H9 (cell line): ENCODE data around the gene SIPA1. TPM values are rescaled to one million over a fixed set of nuclear protein-coding genes. Genes with fewer than 3 reads are reported as not detected.

Experiments
- DNase-seq: peaks from one replicate; pipeline ENCODE4 v3.0.0-alpha.2; 2017
- H2AFZ ChIP-seq: one replicate; pipeline ENCODE4 v1.6.1; 2013; ENCODE audit warnings: mild to moderate bottlenecking, low read length, control low read depth, moderate library complexity
- H2AK5ac ChIP-seq: 2 replicates; pipeline ENCODE4 v1.6.1; 2013; ENCODE audit warnings: low read length, control low read depth, mixed read lengths; ENCODE audit not compliant: insufficient read length
- H2BK120ac ChIP-seq: one replicate; pipeline ENCODE4 v1.6.1; 2013; ENCODE audit warnings: low read depth, mild to moderate bottlenecking, low read length, control low read depth, inconsistent platforms; ENCODE audit not compliant: poor library complexity, severe bottlenecking
- H2BK12ac ChIP-seq: 2 replicates; pipeline ENCODE4 v1.6.1; 2013; ENCODE audit warnings: low read length, control low read depth, mixed read lengths, low read depth; ENCODE audit not compliant: insufficient read length
- H2BK15ac ChIP-seq: 2 replicates; pipeline ENCODE4 v1.6.1; 2013; ENCODE audit warnings: low read depth, low read length, control low read depth
- H2BK20ac ChIP-seq: one replicate; pipeline ENCODE4 v1.6.1; 2013; ENCODE audit warnings: low read depth, mild to moderate bottlenecking, low read length, control low read depth, inconsistent platforms; ENCODE audit not compliant: poor library complexity, severe bottlenecking
- H2BK5ac ChIP-seq: 2 replicates; pipeline ENCODE4 v1.6.1; 2013; ENCODE audit warnings: low read length, control low read depth, mixed read lengths; ENCODE audit not compliant: insufficient read length
- H3K14ac ChIP-seq: 2 replicates; pipeline ENCODE4 v1.6.1; 2013; ENCODE audit warnings: low read length, control low read depth; ENCODE audit not compliant: insufficient read depth
- H3K18ac ChIP-seq: 2 replicates; pipeline ENCODE4 v1.6.1; 2013; ENCODE audit warnings: low read depth, mild to moderate bottlenecking, mixed read lengths, low read length, control low read depth; ENCODE audit not compliant: insufficient read length
- H3K23ac ChIP-seq: 2 replicates; pipeline ENCODE4 v1.6.1; 2013; ENCODE audit warnings: low read length, control low read depth, mixed read lengths, low read depth; ENCODE audit not compliant: insufficient read length
- H3K23me2 ChIP-seq: 2 replicates; pipeline ENCODE4 v1.6.1; 2013; ENCODE audit warnings: low read depth, mild to moderate bottlenecking, mixed read lengths, low read length, control low read depth; ENCODE audit not compliant: insufficient read length, poor library complexity, severe bottlenecking
- H3K27ac ChIP-seq: 2 replicates; pipeline ENCODE4 v1.5.1; 2013; ENCODE audit warnings: low read length, control low read depth, mixed read lengths, low read depth; ENCODE audit not compliant: insufficient read length
- H3K27me3 ChIP-seq: 2 replicates; pipeline ENCODE4 v1.6.1; 2013; ENCODE audit warnings: low read length, control low read depth, inconsistent platforms; ENCODE audit not compliant: insufficient read depth
- H3K4ac ChIP-seq: 2 replicates; pipeline ENCODE4 v1.6.1; 2013; ENCODE audit warnings: low read depth, mild to moderate bottlenecking, control low read depth, inconsistent platforms, low read length, moderate library complexity
- H3K4me1 ChIP-seq: 2 replicates; pipeline ENCODE4 v1.6.1; 2013; ENCODE audit warnings: low read length, control low read depth, inconsistent platforms; ENCODE audit not compliant: insufficient read depth
- H3K4me2 ChIP-seq: 2 replicates; pipeline ENCODE4 v1.6.1; 2013; ENCODE audit warnings: low read length, control low read depth, mixed read lengths; ENCODE audit not compliant: insufficient read length, insufficient read depth
- H3K56ac ChIP-seq: 2 replicates; pipeline ENCODE4 v1.6.1; 2013; ENCODE audit warnings: low read depth, mild to moderate bottlenecking, mixed read lengths, low read length, control low read depth; ENCODE audit not compliant: insufficient read length
- H3K79me1 ChIP-seq: 2 replicates; pipeline ENCODE4 v1.6.1; 2013; ENCODE audit warnings: low read depth, mild to moderate bottlenecking, moderate library complexity, low read length, control low read depth, inconsistent platforms; ENCODE audit not compliant: insufficient read depth, poor library complexity, severe bottlenecking
- H3K79me2 ChIP-seq: 2 replicates; pipeline ENCODE4 v1.6.1; 2013; ENCODE audit warnings: low read length, control low read depth, inconsistent platforms; ENCODE audit not compliant: insufficient read depth
- H3K9ac ChIP-seq: 2 replicates; pipeline ENCODE4 v1.6.1; 2013; ENCODE audit warnings: low read length, control low read depth, mixed read lengths; ENCODE audit not compliant: insufficient read length; ENCODE audit errors: extremely low read depth
- H3K9me3 ChIP-seq: one replicate; pipeline ENCODE4 v1.6.1; 2013; ENCODE audit warnings: low read depth, low read length, inconsistent platforms; ENCODE audit not compliant: control insufficient read depth
- H3T11ph ChIP-seq: one replicate; pipeline ENCODE4 v1.6.1; 2013; ENCODE audit warnings: mild to moderate bottlenecking, low read length, control low read depth, inconsistent platforms
- H4K20me1 ChIP-seq: one replicate; pipeline ENCODE4 v1.6.1; 2013; ENCODE audit not compliant: control insufficient read depth, insufficient read length, insufficient read depth
- H4K5ac ChIP-seq: 2 replicates; pipeline ENCODE4 v1.6.1; 2013; ENCODE audit warnings: low read depth, mild to moderate bottlenecking, mixed read lengths, low read length, control low read depth; ENCODE audit not compliant: insufficient read length
- H4K8ac ChIP-seq: replicated peaks from 2 replicates; pipeline ENCODE4 v1.6.1; 2013; ENCODE audit warnings: low read length, control low read depth, mixed read lengths, low read depth; ENCODE audit not compliant: insufficient read length
- H4K91ac ChIP-seq: 2 replicates; pipeline ENCODE4 v1.6.1; 2013; ENCODE audit warnings: low read depth, mild to moderate bottlenecking, moderate library complexity, mixed read lengths, low read length, control low read depth; ENCODE audit not compliant: insufficient read length
- H3K27ac Mint-ChIP-seq, 3 experiments: 2 replicates in 2 of 3; 3 replicates in 1 of 3; pipeline ENCODE4 v1.8.0; 2020 to 2021; ENCODE audit warnings: mixed read lengths in 3 of 3, mild to moderate bottlenecking in 1 of 3, moderate library complexity in 1 of 3
- H3K27me3 Mint-ChIP-seq: 2 replicates; pipeline ENCODE4 v1.8.0; 2021; ENCODE audit warnings: low read depth, mild to moderate bottlenecking, moderate library complexity, mixed read lengths
- H3K36me3 Mint-ChIP-seq, 3 experiments: 2 replicates in 2 of 3; 3 replicates in 1 of 3; pipeline ENCODE4 v1.8.0; 2020 to 2021; ENCODE audit warnings: low read depth in 3 of 3, mixed read lengths in 3 of 3; ENCODE audit not compliant: insufficient read depth in 1 of 3
- H3K4me1 Mint-ChIP-seq, 2 experiments: 2 replicates each; pipeline ENCODE4 v1.8.0; 2020; ENCODE audit warnings: mixed read lengths in 2 of 2
- H3K4me3 Mint-ChIP-seq, 2 experiments: 2 replicates in 1 of 2; 3 replicates in 1 of 2; pipeline ENCODE4 v1.8.0; 2020 to 2021; ENCODE audit warnings: mild to moderate bottlenecking in 2 of 2, mixed read lengths in 2 of 2, moderate library complexity in 1 of 2
- H3K9me3 Mint-ChIP-seq, 2 experiments: 2 replicates in 1 of 2; 3 replicates in 1 of 2; pipeline ENCODE4 v1.8.0; 2020; ENCODE audit warnings: mild to moderate bottlenecking in 2 of 2, mixed read lengths in 2 of 2, moderate library complexity in 1 of 2
- CTCF ChIP-seq: fragments of 200-600 bp; sonication (generic); conservative IDR thresholded peaks from 3 replicates; pipeline ENCODE4 v1.8.0; 2021; ENCODE audit warnings: antibody characterized with exemption, mild to moderate bottlenecking
- WGBS: extraction: QIAGEN DNeasy Blood & Tissue Kit; methylation state at CpG from one replicate; pipeline ENCODE4 v1.1.7; 2013; ENCODE audit warnings: missing lambda C conversion rate, low lambda C conversion rate, mixed read lengths; ENCODE audit not compliant: insufficient read length; ENCODE audit errors: extremely low coverage; 5-methylcytosine and 5-hydroxymethylcytosine counted together
- total RNA-seq: library from RNA; stranded (reverse); gene quantifications from 2 replicates; pipeline ENCODE4 v1.2.1, GENCODE V29; 2021

Gene SIPA1
- total RNA-seq, 1 experiment from 2014 or later, result 32.0 TPM

GRCh38 chr11:65620666-65621065 lies 17.2 kb upstream of the SIPA1 start:
- Histone ChIP-seq H2BK12ac (no peak overlapping the region), H3K18ac (no peak overlapping the region), H2BK120ac (no peak overlapping the region), H2BK5ac (no peak overlapping the region), H3K27me3 (no peaks in the 10 kb centered on the region), H3K79me2 (peaks cover 7% of the 10 kb centered on the region; the same call in 1 of the 2 replicates), H3K23me2 (peaks cover 5% of the 10 kb centered on the region), H3K27ac (no peak overlapping the region), H3K4me1 (no peaks in the 10 kb centered on the region; the same call in none of the 2 replicates), H4K91ac (no peak overlapping the region), H3K9me3 (no peaks in the 10 kb centered on the region), H3K23ac (no peak overlapping the region), H3K14ac (no peak overlapping the region), H2AFZ (no peak overlapping the region), H3K4me2 (no peak overlapping the region), H4K20me1 (no peaks in the 10 kb centered on the region), H2AK5ac (no peak overlapping the region), H3K4ac (no peak overlapping the region), H3K56ac (no peak overlapping the region), H2BK15ac (no peak overlapping the region), H3K79me1 (no peaks in the 10 kb centered on the region), H3K9ac (no peak overlapping the region), H2BK20ac (no peak overlapping the region), H4K5ac (no peak overlapping the region), H4K8ac (no peak overlapping the region), H3T11ph (no peak overlapping the region)
- peaks cover 8% of the 10 kb centered on the region in 2 experiments for H3K4me1 Mint-ChIP-seq
- peaks cover 22 to 65% (median 65%) of the 10 kb centered on the region in 3 experiments; a peak in 6 of 7 replicates for H3K36me3 Mint-ChIP-seq
- H3K4me3 Mint-ChIP-seq, result no peak overlapping the region
- no peaks in the 10 kb centered on the region for H3K9me3 Mint-ChIP-seq
- H3K27me3 Mint-ChIP-seq, result no peaks in the 10 kb centered on the region
- WGBS, result no CpG with 5 or more reads among the region's 19 CpGs
- no peak for TF ChIP-seq CTCF
- DNase-seq, result no peak
- H3K27ac Mint-ChIP-seq, result no peak overlapping the region
